GM13977 (cell line): ENCODE data around the gene EOLA1.
"Not testable (repeated sequence)": the region's sequence is repeated elsewhere in the genome, so short reads cannot be mapped to it uniquely, and the experiment has no call there.

Experiments used
- DNase-seq: peaks from one replicate; pipeline ENCODE4 v3.0.0; 2012; ENCODE audit warnings: low spot score
- in situ Hi-C: fragments of 300-500 bp; cut with MboI; formaldehyde crosslinking; loops from one replicate; pipeline ENCODE4 v1.12.0; 2022; ENCODE audit warnings: low sequenced_read_pairs, low pct_unique_long_range_greater_than_20kb, mixed read lengths, inconsistent platforms; ENCODE audit not compliant: unreplicated experiment
- TF ChIP-seq, protein P1 (sequence below): IDR thresholded peaks from 2 replicates; pipeline ENCODE4 v1.5.1; 2012; ENCODE audit warnings: mild to moderate bottlenecking, control low read depth; ENCODE audit not compliant: insufficient read depth; ENCODE audit errors: extremely low read depth, missing control alignments

The EOLA1 gene

DNA sequence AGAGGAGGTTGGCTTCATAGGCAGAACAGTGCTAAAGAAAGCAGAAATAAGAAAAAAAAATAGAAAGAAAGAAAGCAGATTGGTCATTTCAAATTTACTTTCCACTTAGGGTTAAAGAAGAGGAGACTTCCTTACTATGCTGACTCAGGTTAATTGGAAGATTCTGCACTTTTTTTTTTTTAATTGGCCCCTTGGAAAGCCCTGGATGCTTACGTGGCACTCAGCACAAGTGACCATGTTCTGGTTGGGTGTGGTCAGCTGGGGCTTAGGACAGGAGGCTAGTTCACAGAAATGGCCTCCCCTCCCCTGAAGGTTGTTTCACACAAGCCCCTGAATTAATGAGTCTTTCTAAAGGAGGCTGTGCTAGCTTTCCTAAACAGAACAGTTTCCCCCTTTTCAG, 31.9 kb downstream of the EOLA1 start:
- TF ChIP-seq, protein P1, sequence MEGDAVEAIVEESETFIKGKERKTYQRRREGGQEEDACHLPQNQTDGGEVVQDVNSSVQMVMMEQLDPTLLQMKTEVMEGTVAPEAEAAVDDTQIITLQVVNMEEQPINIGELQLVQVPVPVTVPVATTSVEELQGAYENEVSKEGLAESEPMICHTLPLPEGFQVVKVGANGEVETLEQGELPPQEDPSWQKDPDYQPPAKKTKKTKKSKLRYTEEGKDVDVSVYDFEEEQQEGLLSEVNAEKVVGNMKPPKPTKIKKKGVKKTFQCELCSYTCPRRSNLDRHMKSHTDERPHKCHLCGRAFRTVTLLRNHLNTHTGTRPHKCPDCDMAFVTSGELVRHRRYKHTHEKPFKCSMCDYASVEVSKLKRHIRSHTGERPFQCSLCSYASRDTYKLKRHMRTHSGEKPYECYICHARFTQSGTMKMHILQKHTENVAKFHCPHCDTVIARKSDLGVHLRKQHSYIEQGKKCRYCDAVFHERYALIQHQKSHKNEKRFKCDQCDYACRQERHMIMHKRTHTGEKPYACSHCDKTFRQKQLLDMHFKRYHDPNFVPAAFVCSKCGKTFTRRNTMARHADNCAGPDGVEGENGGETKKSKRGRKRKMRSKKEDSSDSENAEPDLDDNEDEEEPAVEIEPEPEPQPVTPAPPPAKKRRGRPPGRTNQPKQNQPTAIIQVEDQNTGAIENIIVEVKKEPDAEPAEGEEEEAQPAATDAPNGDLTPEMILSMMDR: no peak
- DNase-seq: no peak
- in situ Hi-C loops: no loop called here

DNA sequence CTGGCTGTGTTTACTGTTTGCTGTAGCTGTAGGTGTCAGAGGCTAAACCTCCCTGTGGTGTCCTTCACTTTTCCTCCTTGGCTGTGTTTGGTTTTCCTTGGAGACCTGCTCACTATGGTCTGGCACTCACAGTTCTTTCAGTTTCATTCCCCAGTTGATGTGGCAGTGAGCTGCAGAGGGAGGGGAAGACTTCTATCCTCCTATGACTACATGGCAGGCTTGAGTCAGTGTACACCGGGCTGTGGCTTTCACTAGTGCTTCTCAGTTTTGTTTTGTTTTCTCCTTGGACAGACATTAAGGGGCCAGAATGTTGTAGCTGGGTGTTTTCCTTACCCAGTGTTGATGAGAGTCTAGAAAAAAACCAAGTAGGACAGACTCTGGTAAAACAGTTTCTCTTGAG, 32.6 kb downstream of the EOLA1 start:
- in situ Hi-C loops, DNase-seq: not testable (repeated sequence)

DNA sequence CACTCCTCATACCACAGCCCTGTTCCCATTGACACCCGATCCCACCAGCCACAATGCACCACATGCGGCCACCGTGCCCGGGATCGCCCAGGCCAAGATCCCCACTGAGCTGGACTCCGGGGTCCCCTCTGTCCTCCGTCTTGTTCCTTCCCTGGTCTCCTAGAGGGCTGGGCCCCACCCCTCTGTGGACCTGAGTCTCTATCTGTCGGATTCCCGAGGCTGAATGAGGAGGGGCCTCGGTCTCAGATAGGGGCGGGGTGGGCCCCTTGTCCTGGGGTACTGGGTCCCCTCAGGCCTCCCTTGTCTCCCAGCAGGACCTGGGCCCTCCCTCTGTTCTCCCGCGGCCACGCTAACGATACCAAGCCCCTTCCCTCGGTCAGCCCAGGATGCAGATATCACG, 44.8 kb downstream of the EOLA1 start:
- DNase-seq, in situ Hi-C loops: not testable (repeated sequence)

DNA sequence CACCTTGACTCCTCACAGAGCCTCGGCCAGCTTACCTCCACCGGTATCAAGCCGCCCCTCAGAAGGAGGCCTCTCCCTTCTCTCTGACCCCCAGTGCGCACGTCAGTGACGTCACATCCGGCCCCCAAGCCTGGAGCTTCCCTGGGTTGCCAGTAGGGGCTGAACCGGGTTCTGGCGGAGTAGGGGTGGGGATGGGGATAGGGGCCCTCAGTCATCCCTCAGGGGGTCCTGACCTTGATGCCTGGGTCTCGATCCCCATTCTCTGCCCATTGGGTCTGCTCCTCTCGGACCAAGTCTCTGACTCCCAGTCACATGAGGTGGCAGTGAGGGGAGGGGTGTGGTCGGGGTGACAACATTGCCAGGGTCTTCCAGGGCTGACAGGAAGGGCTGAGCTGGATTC, 46.5 kb downstream of the EOLA1 start, which contains the start of gene MAGEA9B:
TSS of gene MAGEA9B (minus strand) at position 101 of the 400 bp plus-strand sequence. CDS start 4,280 bp downstream, outside the sequence.
- in situ Hi-C loops, DNase-seq: not testable (repeated sequence)

DNA sequence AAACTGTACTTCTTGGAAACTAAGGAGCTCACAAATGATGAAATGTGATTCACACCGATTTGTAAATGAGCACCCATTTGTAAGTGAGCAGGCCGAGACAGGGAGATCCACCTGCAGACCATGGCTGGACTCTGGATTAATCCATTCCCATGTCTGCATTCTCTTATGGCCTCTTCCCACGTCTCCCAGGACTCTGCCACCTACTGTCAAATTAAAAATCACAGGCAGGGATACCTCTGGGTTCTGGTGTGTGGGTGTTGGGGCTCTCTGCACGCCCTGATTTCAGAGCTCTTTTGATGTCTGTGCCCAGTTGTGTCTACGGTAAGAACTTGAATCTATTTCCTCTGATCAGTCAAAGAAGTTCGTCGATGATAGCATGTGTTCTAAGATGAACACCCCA, 50.2 kb downstream of the EOLA1 start:
- in situ Hi-C loops, DNase-seq: not testable (repeated sequence)

DNA sequence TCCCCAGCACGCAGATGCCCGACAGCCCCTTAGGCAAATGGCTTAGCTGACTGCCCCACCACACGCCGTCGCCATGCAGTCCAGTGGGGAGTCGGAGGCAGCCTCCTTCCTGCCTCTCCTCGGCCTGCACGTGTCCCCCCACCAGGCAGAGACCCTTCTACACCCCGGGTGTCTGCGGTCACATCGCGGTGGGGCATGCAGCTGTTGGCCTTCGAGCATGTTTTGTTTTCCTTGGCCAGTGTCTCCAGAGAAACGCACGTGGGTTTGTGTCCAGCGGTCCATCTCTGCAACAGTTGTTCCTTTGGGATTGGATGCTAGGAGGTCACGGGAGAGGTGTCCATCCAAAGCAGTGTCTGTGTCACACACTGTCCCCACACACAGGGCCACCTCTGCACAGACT, 54.4 kb downstream of the EOLA1 start, which contains the start of gene HSFX2:
TSS of gene HSFX2 (minus strand) at position 101 of the 400 bp plus-strand sequence. CDS start 614 bp downstream, outside the sequence.
- DNase-seq, in situ Hi-C loops: not testable (repeated sequence)

DNA sequence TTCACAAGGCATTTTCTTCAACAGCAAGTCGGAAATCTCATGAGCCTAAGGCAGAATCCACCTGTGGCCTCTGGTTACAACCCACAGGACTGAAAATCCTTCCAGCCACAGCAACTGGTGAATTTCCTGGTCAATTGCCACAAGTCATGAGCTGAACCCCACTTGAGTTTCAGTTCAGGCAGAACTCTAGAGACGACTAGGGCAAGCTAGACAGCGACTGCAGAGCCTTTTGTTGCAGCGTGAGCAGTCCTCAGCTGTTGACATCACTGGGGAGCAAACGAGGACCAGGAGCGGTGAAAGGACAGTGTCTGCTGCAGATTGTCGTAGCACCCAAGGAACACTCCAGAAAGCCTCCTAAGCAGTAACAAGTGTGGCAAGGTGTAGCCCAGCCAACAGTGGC, 55.1 kb downstream of the EOLA1 start:
- DNase-seq, in situ Hi-C loops: not testable (repeated sequence)
